ENCODE data around the gene TRIO. TPM values are rescaled to one million over a fixed set of nuclear protein-coding genes. Genes with fewer than 3 reads are reported as not detected.

The TRIO gene
- polyA plus RNA-seq, 3 donors: 1.7 to 45.8 (median 2.1) TPM

DNA sequence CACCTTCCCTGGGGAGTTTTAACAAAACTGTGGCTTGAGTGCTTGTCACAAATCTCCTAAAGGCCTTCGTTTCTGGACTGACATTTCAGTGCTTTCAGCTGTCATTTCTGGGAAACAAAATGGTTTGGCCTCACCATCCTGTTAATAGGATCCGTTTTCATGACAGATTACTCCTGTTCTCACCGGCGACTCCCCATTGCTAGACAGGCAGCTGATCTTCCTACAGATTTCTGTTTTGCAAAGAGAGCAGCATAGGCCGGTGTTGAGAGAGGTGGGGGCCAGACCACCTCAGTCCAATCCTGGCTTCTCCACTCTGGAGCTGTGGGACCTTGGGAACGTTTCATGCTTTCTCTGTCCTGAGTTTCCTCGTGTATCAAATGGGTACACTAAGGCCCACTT is 363.0 kb downstream of the TRIO start:
- WGBS (ENCODE audit: insufficient coverage): 93% methylated on average over 4 of the region's 7 CpGs
- Histone ChIP-seq H3K9ac (ENCODE audit: insufficient read depth, low read length, poor library complexity, severe bottlenecking) (no peak overlapping the region), H3K36me3 (replicated peaks in 1 of 2; ENCODE audit: control insufficient read depth in 1 of 2, insufficient read depth in 2 of 2, low read length in 2 of 2) (peaks cover 74 to 77% of the 10 kb centered on the region in 2 donors), H3K4me3 (replicated peaks in 1 of 3; ENCODE audit: low read depth in 2 of 3, low read length in 3 of 3) (no peak overlapping the region), H3K4me1 (ENCODE audit: control insufficient read depth in 1 of 2, insufficient read depth in 2 of 2, low read length in 2 of 2) (no peaks in the 10 kb centered on the region), H2AFZ (ENCODE audit: insufficient read depth, low read depth, low read length, poor library complexity, severe bottlenecking) (no peak overlapping the region), H3K4me2 (replicated peaks; ENCODE audit: extremely low read depth, low read length, poor library complexity, severe bottlenecking) (no peak overlapping the region), H3K27me3 (ENCODE audit: control insufficient read depth in 2 of 2, insufficient read depth in 2 of 2, low read length in 2 of 2) (no peaks in the 10 kb centered on the region), H3K9me3 (replicated peaks in 1 of 2; ENCODE audit: control insufficient read depth in 1 of 2, insufficient read depth in 1 of 2, low read length in 2 of 2) (no peaks in the 10 kb centered on the region), H4K20me1 (ENCODE audit: insufficient read depth, low read length) (no peaks in the 10 kb centered on the region), H3K27ac (ENCODE audit: low read depth in 1 of 2, low read length in 2 of 2) (peak overlapping the region in 1 of 2 donors; percentile 9), H3K79me2 (ENCODE audit: insufficient read depth, low read length) (no peaks in the 10 kb centered on the region)
- intact Hi-C loops (cut with micrococcal nuclease): no loop called here
- TF ChIP-seq, protein P1, sequence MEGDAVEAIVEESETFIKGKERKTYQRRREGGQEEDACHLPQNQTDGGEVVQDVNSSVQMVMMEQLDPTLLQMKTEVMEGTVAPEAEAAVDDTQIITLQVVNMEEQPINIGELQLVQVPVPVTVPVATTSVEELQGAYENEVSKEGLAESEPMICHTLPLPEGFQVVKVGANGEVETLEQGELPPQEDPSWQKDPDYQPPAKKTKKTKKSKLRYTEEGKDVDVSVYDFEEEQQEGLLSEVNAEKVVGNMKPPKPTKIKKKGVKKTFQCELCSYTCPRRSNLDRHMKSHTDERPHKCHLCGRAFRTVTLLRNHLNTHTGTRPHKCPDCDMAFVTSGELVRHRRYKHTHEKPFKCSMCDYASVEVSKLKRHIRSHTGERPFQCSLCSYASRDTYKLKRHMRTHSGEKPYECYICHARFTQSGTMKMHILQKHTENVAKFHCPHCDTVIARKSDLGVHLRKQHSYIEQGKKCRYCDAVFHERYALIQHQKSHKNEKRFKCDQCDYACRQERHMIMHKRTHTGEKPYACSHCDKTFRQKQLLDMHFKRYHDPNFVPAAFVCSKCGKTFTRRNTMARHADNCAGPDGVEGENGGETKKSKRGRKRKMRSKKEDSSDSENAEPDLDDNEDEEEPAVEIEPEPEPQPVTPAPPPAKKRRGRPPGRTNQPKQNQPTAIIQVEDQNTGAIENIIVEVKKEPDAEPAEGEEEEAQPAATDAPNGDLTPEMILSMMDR (IDR thresholded peaks at IDR 0.05): no peak
- H3K9me3 Mint-ChIP-seq: no peaks in the 10 kb centered on the region
- H3K36me3 Mint-ChIP-seq: peaks cover 67 to 82% of the 10 kb centered on the region in 2 donors
- peak overlapping the region in 4 of 7 donors; percentile 25 to 65 (median 37) for H3K27ac Mint-ChIP-seq
- H3K27me3 Mint-ChIP-seq (ENCODE audit: low read depth in 3 of 3): peaks cover 0 to 2% (median 2%) of the 10 kb centered on the region in 3 donors
- no peaks in the 10 kb centered on the region for H3K4me1 Mint-ChIP-seq
- H3K4me3 Mint-ChIP-seq: no peak overlapping the region
- no peak for DNase-seq

DNA sequence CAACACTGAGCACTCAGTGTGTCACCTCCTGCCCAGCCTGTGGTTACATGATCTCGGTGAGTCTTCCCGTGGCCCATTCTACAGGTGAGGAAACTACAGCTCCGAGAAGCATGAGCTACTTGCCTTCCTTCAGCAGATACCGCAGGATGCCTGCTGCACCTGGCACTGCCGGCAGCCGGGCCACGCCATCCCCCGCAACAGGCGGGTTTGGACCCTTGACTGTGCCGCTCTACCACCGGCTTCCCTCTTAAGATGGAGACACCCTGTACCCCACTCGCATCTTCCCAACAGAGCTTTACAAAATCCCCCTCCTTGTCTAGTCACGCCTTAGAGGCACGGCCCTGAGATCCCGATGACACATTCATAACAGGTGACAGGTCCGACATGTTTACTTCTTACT is 363.5 kb downstream of the TRIO start:
- H3K27me3 Mint-ChIP-seq (ENCODE audit: low read depth in 3 of 3): peaks cover 0 to 2% (median 2%) of the 10 kb centered on the region in 3 donors
- intact Hi-C loops (cut with micrococcal nuclease): no loop called here
- H4K20me1 ChIP-seq (ENCODE audit: insufficient read depth, low read length): no peaks in the 10 kb centered on the region
- peak overlapping the region in 1 of 2 donors; percentile 9 for H3K27ac ChIP-seq (ENCODE audit: low read depth in 1 of 2, low read length in 2 of 2)
- no peaks in the 10 kb centered on the region for H3K9me3 Mint-ChIP-seq
- TF ChIP-seq, protein P1 (IDR thresholded peaks at IDR 0.05): no peak
- H3K79me2 ChIP-seq (ENCODE audit: insufficient read depth, low read length): no peaks in the 10 kb centered on the region
- H3K4me3 ChIP-seq (replicated peaks in 1 of 3; ENCODE audit: low read depth in 2 of 3, low read length in 3 of 3): no peak overlapping the region
- no peaks in the 10 kb centered on the region for H3K9me3 ChIP-seq (replicated peaks in 1 of 2; ENCODE audit: control insufficient read depth in 1 of 2, insufficient read depth in 1 of 2, low read length in 2 of 2)
- WGBS (ENCODE audit: insufficient coverage): 97% methylated on average over 15 of the region's 16 CpGs
- peaks cover 61 to 77% of the 10 kb centered on the region in 2 donors for H3K36me3 Mint-ChIP-seq
- no peak overlapping the region for H2AFZ ChIP-seq (ENCODE audit: insufficient read depth, low read depth, low read length, poor library complexity, severe bottlenecking)
- DNase-seq: no peak
- no peak overlapping the region for H3K9ac ChIP-seq (ENCODE audit: insufficient read depth, low read length, poor library complexity, severe bottlenecking)
- H3K4me3 Mint-ChIP-seq: no peak overlapping the region
- no peaks in the 10 kb centered on the region for H3K4me1 ChIP-seq (ENCODE audit: control insufficient read depth in 1 of 2, insufficient read depth in 2 of 2, low read length in 2 of 2)
- no peak overlapping the region for H3K4me2 ChIP-seq (replicated peaks; ENCODE audit: extremely low read depth, low read length, poor library complexity, severe bottlenecking)
- peak overlapping the region in 2 of 7 donors; percentile 30 to 32 for H3K27ac Mint-ChIP-seq
- H3K4me1 Mint-ChIP-seq: no peaks in the 10 kb centered on the region
- H3K27me3 ChIP-seq (ENCODE audit: control insufficient read depth in 2 of 2, insufficient read depth in 2 of 2, low read length in 2 of 2): no peaks in the 10 kb centered on the region
- H3K36me3 ChIP-seq (replicated peaks in 1 of 2; ENCODE audit: control insufficient read depth in 1 of 2, insufficient read depth in 2 of 2, low read length in 2 of 2): peaks cover 68 to 72% of the 10 kb centered on the region in 2 donors

Measured in CD14-positive monocyte (primary cell).